ENCODE measurements around the gene SARDH.

The SARDH gene

DNA sequence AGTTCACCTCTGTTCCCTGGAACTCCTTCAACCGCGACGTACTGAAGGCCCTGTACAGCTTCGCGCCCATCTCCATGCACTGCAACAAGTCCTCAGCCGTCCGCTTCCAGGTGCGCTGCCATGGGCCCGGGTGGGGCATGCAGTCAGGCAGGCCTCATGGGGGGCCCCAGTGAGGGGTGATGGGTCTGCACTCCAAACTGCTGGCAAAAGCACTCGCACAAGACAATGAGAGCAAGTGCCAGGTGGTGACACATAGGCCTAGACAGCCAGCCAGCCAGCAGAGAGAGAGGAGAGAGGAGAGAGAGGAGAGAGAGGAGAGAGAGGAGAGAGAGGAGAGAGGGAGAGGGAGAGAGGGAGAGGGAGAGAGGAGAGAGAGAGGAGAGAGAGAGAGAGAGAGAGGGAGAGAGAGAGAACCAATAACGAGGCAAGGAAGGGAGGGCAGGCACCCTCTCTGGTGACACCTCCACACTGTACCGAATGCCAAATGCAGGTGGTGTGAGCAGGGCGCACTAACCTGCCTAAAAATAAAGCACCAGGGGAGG, 81.0 kb downstream of the SARDH start:
- H3K9ac ChIP-seq (ENCODE audit: low read length), result no peak overlapping the region
- H3K9me3 ChIP-seq (ENCODE audit: low read length), result no peaks in the 10 kb centered on the region
- no peaks in the 10 kb centered on the region for H3K36me3 ChIP-seq (ENCODE audit: insufficient read depth, low read length)
- peaks cover 16% of the 10 kb centered on the region for H3K4me1 ChIP-seq (ENCODE audit: insufficient read depth, low read length)
- H3K4me3 ChIP-seq (ENCODE audit: low read depth in 1 of 2, low read length in 2 of 2), result no peak overlapping the region
- H3K27me3 ChIP-seq (ENCODE audit: control insufficient read depth in 1 of 2, insufficient read depth in 2 of 2, low read length in 2 of 2), result peaks cover 5 to 47% of the 10 kb centered on the region in 2 donors
- no peak overlapping the region for H3K27ac ChIP-seq (ENCODE audit: low read depth, low read length)

DNA sequence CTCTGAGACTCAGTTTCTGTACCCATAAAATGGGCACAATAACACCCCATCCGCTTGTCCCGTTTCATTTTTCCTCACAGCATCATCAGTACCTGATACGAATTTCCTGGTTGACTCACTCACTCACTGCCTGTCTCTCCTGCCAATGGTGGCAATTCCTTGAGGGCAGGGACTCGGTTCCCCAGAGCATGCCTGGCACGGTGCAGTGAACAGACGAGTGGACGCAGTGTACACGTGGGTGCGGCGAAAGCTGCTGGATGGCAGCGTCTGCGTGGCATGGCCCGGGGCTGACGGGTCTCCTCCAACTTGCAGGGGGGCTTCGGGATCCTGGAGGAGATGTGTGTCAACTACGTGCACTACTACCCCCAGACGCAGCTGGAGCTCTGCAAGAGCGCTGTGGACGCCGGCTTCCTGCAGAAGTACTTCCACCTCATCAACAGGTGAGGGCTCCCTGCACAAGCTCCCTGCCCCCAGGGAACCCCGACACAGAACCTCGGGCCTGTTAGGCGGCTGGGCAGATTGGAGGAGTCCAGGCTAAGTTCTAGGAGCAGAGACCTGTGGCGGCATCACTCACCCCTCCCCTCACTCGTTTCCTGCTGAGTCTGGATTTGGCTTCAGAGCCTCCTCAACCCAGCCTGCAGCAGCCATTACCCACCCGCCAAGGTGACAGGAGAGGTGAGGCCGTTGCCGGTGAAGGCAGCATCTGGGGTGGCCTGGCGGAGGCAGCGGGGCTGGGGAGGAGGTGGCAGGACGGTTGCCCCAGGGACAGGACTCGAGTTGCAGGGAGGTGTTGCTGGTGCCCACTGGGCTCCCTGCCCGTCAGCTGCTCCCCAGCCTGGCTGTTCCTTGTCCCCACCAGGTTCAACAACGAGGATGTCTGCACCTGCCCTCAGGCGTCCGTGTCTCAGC, 81.7 kb downstream of the SARDH start:
- Histone ChIP-seq H3K36me3 (ENCODE audit: insufficient read depth, low read length) (no peaks in the 10 kb centered on the region), H3K4me3 (ENCODE audit: low read depth in 1 of 2, low read length in 2 of 2) (no peak overlapping the region), H3K4me1 (ENCODE audit: insufficient read depth, low read length) (peaks cover 16% of the 10 kb centered on the region), H3K9me3 (ENCODE audit: low read length) (no peaks in the 10 kb centered on the region), H3K27ac (ENCODE audit: low read depth, low read length) (no peak overlapping the region), H3K27me3 (ENCODE audit: control insufficient read depth in 1 of 2, insufficient read depth in 2 of 2, low read length in 2 of 2) (peaks cover 5 to 50% of the 10 kb centered on the region in 2 donors), H3K9ac (ENCODE audit: low read length) (no peak overlapping the region)

DNA sequence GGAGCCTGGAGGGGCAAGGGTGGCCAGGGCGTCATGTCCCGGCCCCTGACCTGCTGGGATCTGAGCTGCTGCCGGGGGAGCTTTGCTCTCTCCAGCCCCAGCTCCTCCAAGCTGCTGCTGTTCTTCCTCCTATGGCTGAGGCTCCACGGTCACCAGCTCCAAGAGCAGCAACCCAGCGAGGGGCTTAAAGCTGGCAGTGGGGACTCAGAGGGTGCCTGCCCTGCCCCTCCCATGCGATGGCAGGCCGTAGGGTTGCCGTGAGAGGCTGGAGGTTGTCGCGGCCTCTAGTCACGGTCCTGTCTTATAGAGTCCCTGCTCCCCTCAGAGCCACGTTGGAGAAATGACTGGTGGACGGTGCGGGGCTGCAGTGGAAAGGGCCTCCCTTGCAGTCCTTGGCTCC, 82.5 kb downstream of the SARDH start:
- Histone ChIP-seq H3K27ac (ENCODE audit: low read depth, low read length) (no peak overlapping the region), H3K27me3 (ENCODE audit: control insufficient read depth in 1 of 2, insufficient read depth in 2 of 2, low read length in 2 of 2) (peaks cover 5 to 57% of the 10 kb centered on the region in 2 donors), H3K9me3 (ENCODE audit: low read length) (no peaks in the 10 kb centered on the region), H3K4me3 (ENCODE audit: low read depth in 1 of 2, low read length in 2 of 2) (no peak overlapping the region), H3K4me1 (ENCODE audit: insufficient read depth, low read length) (peaks cover 16% of the 10 kb centered on the region), H3K36me3 (ENCODE audit: insufficient read depth, low read length) (no peaks in the 10 kb centered on the region), H3K9ac (ENCODE audit: low read length) (no peak overlapping the region)

DNA sequence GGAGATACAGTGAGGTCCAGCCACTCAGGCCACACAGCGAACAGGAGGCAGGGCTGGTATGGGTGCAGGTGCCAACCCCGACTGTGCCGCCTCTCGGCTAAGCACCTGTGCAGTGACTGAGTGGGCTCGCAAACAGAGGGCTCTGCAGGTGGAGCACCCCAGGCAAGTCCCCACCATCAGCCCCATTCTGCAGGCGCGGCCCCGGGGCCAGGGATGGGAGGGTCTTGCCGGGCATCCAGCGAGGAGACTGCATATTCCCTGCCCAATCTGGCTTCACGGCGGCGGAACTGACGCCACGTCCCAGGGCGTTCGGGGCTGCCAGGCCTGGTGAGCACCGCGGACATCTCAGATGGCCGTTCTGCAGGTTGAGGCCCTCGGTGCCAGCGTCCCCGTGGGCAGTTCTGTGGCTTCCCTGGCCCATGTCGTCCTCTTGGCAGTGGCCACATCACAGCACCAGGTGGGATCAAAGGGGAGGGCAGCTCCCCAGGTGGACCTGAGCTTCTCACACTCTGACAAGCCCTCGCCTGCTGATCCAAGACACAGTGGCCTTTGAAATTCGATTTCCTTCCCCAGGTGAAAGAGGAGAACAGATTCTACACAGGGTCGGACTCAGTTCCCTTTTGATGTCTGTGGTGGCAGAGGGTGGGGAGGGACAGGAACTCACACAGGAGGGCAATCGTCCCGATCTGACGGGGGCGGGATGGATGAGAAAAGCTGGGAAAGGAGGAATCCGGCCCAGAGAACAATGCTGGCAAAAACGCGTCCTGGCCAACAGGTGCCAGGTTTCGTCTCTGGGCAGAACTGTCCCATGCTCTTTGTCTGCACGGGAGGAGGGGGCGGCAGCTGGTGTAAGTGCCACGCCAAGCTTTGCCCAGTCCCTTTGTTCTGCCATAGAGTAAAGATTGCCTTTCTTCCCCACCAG, 83.2 kb downstream of the SARDH start:
- H3K27me3 ChIP-seq (ENCODE audit: control insufficient read depth in 1 of 2, insufficient read depth in 2 of 2, low read length in 2 of 2), result peaks cover 5 to 57% of the 10 kb centered on the region in 2 donors

DNA sequence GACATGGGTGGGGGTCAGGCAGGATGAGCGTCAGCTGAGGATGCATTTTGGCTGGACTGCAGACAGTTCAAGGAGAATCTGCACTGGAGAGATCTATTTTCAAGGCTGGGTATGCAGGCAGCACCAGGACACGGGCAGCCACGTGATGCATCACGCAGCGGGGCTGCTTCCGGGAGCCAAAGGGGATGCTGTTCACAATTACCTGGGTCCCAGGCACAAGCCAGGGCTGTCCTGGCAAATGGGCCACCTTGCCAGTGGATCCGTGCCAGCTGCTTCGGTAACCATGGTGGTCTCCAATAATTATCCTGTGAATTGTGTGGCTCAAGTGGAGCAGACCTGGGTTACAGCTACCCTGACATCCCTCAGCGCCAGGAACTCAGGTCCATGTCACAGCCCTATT, 84.5 kb downstream of the SARDH start:
- Histone ChIP-seq H3K27me3 (ENCODE audit: control insufficient read depth in 1 of 2, insufficient read depth in 2 of 2, low read length in 2 of 2) (peaks cover 5 to 62% of the 10 kb centered on the region in 2 donors), H3K4me3 (ENCODE audit: low read depth in 1 of 2, low read length in 2 of 2) (no peak overlapping the region)

More for the DNA sequence above, 83.2 kb downstream of the SARDH start:
- H3K4me1 ChIP-seq (ENCODE audit: insufficient read depth, low read length), result peaks cover 16% of the 10 kb centered on the region
- no peak overlapping the region for H3K27ac ChIP-seq (ENCODE audit: low read depth, low read length)
- H3K9me3 ChIP-seq (ENCODE audit: low read length), result no peaks in the 10 kb centered on the region
- H3K4me3 ChIP-seq (ENCODE audit: low read depth in 1 of 2, low read length in 2 of 2), result no peak overlapping the region
- H3K36me3 ChIP-seq (ENCODE audit: insufficient read depth, low read length), result no peaks in the 10 kb centered on the region
- no peak overlapping the region for H3K9ac ChIP-seq (ENCODE audit: low read length)

DNA sequence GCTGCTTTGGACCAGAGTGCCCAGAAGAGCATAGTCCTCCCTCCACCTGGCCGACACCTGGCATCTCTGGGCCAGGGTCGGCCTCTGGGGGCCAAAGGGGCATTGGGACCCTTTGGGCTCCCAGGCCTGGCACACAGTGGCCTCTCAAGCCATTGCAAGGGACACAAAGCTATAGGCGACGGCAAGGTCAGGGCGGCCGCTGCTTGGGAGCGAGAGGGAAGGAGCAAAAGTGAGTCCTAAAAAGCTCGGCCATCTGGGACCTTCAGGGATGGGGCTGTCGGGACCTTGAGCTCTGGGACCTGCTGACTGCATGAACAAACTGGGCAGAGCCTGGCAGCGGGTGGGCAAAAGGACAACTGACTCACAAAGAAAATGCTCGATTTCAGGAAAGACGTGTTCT, 88.1 kb downstream of the SARDH start:
- H3K4me3 ChIP-seq (ENCODE audit: low read depth in 1 of 2, low read length in 2 of 2), result no peak overlapping the region
- H3K27me3 ChIP-seq (ENCODE audit: control insufficient read depth in 1 of 2, insufficient read depth in 2 of 2, low read length in 2 of 2), result peaks cover 0 to 38% of the 10 kb centered on the region in 2 donors
- H3K9ac ChIP-seq (ENCODE audit: low read length), result no peak overlapping the region
- H3K27ac ChIP-seq (ENCODE audit: low read depth, low read length), result no peak overlapping the region
- no peaks in the 10 kb centered on the region for H3K4me1 ChIP-seq (ENCODE audit: insufficient read depth, low read length)
- H3K36me3 ChIP-seq (ENCODE audit: insufficient read depth, low read length), result no peaks in the 10 kb centered on the region
- H3K9me3 ChIP-seq (ENCODE audit: low read length), result no peaks in the 10 kb centered on the region

More for the DNA sequence above, 84.5 kb downstream of the SARDH start:
- H3K9ac ChIP-seq (ENCODE audit: low read length), result no peak overlapping the region
- no peaks in the 10 kb centered on the region for H3K36me3 ChIP-seq (ENCODE audit: insufficient read depth, low read length)
- peaks cover 6% of the 10 kb centered on the region for H3K4me1 ChIP-seq (ENCODE audit: insufficient read depth, low read length)
- H3K9me3 ChIP-seq (ENCODE audit: low read length), result no peaks in the 10 kb centered on the region
- no peak overlapping the region for H3K27ac ChIP-seq (ENCODE audit: low read depth, low read length)

DNA sequence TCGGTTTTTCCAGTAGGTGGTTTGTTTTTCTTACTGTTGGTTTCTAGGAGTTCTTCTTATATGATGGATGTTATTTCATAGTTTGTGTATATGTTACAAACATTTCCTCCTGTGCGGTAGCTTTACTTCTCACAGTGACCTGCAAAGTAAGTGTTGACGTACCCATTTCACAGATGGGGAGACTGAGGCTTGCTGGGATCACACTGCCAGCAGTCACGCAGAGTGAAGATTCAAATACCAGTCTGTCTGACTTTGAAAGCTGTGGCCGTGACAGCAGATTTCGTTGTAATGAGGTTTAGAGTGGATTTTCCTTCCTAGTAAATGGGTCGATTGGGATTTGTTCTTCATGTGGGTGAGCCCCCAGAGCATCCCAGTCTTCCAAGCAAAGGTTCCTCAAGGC, 89.0 kb downstream of the SARDH start:
- H3K27me3 ChIP-seq (ENCODE audit: control insufficient read depth in 1 of 2, insufficient read depth in 2 of 2, low read length in 2 of 2), result peaks cover 0 to 30% of the 10 kb centered on the region in 2 donors

DNA sequence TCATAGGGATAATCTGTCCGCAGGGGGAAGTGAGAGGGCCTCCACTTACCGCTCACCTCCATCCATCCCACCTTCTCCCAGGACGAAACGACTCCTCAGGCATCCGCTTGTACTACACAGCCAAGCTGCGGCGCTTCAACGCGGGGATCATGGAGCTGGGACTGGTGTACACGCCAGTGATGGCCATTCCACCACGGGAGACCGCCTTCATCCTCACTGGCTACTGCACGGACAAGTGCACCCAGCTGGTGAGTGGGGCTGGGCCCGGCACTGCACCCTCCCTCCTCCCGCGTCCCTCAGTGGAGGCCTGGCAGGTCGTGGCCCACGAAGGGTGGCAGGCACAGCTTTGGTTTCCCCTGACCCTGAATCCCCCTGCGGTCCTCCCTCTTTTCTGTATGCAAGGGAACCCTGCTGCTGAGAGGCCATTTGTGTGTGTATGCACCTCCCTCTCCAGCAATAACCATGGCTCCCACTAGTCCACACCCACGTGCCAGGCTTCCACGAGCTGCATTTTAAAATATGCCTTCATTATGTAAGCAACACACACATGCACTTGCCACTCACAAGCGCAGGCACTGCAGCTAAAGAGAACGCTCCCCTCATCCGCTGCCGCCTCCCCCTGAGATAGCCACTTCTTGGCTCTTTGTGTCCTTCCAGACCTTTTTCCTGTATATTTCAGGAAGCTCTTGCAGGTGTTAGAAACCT, 90.2 kb downstream of the SARDH start:
- H3K4me1 ChIP-seq (ENCODE audit: insufficient read depth, low read length), result no peaks in the 10 kb centered on the region
- H3K36me3 ChIP-seq (ENCODE audit: insufficient read depth, low read length), result no peaks in the 10 kb centered on the region
- no peaks in the 10 kb centered on the region for H3K9me3 ChIP-seq (ENCODE audit: low read length)
- peaks cover 0 to 26% of the 10 kb centered on the region in 2 donors for H3K27me3 ChIP-seq (ENCODE audit: control insufficient read depth in 1 of 2, insufficient read depth in 2 of 2, low read length in 2 of 2)
- H3K27ac ChIP-seq (ENCODE audit: low read depth, low read length), result no peak overlapping the region
- H3K9ac ChIP-seq (ENCODE audit: low read length), result no peak overlapping the region
- H3K4me3 ChIP-seq (ENCODE audit: low read depth in 1 of 2, low read length in 2 of 2), result no peak overlapping the region

More for the DNA sequence above, 89.0 kb downstream of the SARDH start:
- no peak overlapping the region for H3K4me3 ChIP-seq (ENCODE audit: low read depth in 1 of 2, low read length in 2 of 2)
- H3K9me3 ChIP-seq (ENCODE audit: low read length), result no peaks in the 10 kb centered on the region
- no peak overlapping the region for H3K27ac ChIP-seq (ENCODE audit: low read depth, low read length)
- H3K9ac ChIP-seq (ENCODE audit: low read length), result no peak overlapping the region
- H3K4me1 ChIP-seq (ENCODE audit: insufficient read depth, low read length), result no peaks in the 10 kb centered on the region
- H3K36me3 ChIP-seq (ENCODE audit: insufficient read depth, low read length), result no peaks in the 10 kb centered on the region

DNA sequence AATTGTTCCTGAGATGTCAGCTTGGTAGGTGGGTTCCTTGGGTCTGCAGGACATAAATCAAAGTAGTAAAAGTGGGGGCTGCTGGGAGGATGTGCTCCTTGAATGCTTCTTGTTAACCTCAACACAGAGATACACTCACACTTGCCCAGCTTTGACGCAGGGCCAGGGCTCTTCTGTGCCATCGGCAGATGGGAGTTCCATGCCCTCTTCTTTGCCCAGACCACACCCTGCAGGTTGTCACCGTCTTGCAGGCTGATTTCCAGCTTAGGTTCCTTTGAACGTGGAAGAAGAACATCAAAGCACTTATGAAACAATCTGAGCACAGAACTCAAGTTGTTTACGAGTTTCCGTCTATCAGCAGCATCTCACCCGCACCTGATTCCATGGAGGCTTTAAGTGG, 91.0 kb downstream of the SARDH start:
- Histone ChIP-seq H3K9me3 (ENCODE audit: low read length) (no peaks in the 10 kb centered on the region), H3K27me3 (ENCODE audit: control insufficient read depth in 1 of 2, insufficient read depth in 2 of 2, low read length in 2 of 2) (peaks cover 0 to 18% of the 10 kb centered on the region in 2 donors), H3K27ac (ENCODE audit: low read depth, low read length) (no peak overlapping the region), H3K4me3 (ENCODE audit: low read depth in 1 of 2, low read length in 2 of 2) (no peak overlapping the region), H3K36me3 (ENCODE audit: insufficient read depth, low read length) (no peaks in the 10 kb centered on the region), H3K9ac (ENCODE audit: low read length) (no peak overlapping the region), H3K4me1 (ENCODE audit: insufficient read depth, low read length) (no peaks in the 10 kb centered on the region)

DNA sequence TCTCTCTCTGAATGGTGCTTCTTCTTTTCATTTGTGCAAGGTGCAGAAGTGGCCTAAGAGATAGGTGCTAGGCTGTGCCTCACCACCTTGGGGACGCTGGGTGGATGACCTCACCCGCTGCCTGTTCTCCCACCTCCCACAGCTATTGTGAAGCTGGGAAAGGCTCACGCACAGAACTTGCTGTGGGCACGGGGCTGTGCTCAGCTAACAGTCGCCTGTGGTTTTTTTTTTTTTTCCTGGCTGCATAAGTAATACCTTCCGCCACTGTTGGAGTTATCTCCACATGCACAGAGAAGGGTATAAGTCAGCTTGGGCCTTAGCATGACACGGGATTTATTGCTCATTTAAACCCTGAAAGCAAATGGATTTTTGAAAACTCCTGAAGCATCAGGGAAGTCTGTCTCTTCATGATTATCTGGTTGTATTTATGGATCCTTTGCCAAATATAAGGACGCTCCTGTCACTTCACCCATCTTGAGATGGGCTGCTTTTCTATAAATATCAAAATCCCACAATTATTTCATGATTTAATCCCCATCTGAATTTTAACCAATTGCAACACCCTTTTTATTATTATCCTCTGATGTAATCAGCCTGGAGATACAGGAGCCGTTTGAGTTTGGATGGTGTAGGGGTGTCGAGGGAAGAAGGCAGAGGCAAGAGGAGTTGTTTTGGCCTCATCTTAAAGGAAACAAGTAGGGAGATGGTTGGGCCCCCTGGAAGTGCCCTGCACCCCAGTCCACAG, 93.0 kb downstream of the SARDH start:
- Histone ChIP-seq H3K9ac (ENCODE audit: low read length) (no peak overlapping the region), H3K36me3 (ENCODE audit: insufficient read depth, low read length) (no peaks in the 10 kb centered on the region), H3K27ac (ENCODE audit: low read depth, low read length) (no peak overlapping the region), H3K27me3 (ENCODE audit: control insufficient read depth in 1 of 2, insufficient read depth in 2 of 2, low read length in 2 of 2) (peaks cover 0 to 9% of the 10 kb centered on the region in 2 donors), H3K4me1 (ENCODE audit: insufficient read depth, low read length) (no peaks in the 10 kb centered on the region), H3K9me3 (ENCODE audit: low read length) (no peaks in the 10 kb centered on the region), H3K4me3 (ENCODE audit: low read depth in 1 of 2, low read length in 2 of 2) (no peak overlapping the region)
